Epithelial cell of proximal tubule (primary cell): ENCODE measurements around the gene ZC3H15. TPM values are rescaled to one million over a fixed set of nuclear protein-coding genes. Genes with fewer than 3 reads are reported as not detected.

ENCODE experiments used
- DNase-seq: peaks from one replicate; pipeline ENCODE4 v3.0.0-alpha.2; 2011; ENCODE audit warnings: low read depth
- H3K4me3 ChIP-seq: 2 replicates; pipeline ENCODE4 v1.5.1; 2011; ENCODE audit warnings: low read depth, mild to moderate bottlenecking, low read length
- total RNA-seq: library from RNA; depleted of rRNA; stranded (reverse); fragments of >200 nt; gene quantifications from 2 replicates; pipeline ENCODE4 v1.2.3, GENCODE V29; 2015
- TF ChIP-seq, protein P1 (sequence below): conservative IDR thresholded peaks from 2 replicates; pipeline ENCODE4 v1.5.1; 2012; ENCODE audit warnings: low read depth, mild to moderate bottlenecking, low read length

ZC3H15 gene
- total RNA-seq, 1 donor from 2014 or later = 63.1 TPM

DNA sequence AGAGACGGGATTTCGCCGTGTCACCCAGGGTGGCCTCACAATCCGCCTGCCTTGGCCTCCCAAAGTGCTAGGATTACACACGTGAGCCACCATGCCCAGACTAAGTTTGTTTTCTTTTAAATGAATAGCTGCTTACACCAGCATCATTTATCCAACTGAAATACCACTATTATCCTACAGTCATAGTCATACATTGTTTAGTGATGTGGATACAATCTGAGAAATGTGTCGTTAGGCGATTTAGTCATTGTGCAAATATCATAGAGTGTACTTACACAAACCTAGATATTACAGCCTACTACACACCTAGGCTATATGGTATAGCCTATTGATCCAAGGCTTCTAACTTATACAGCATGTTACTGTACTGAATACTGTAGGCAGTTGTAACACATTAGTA lies 10.3 kb downstream of the ZC3H15 start:
- DNase-seq = no peak
- no peak overlapping the region for H3K4me3 ChIP-seq
- TF ChIP-seq, protein P1, sequence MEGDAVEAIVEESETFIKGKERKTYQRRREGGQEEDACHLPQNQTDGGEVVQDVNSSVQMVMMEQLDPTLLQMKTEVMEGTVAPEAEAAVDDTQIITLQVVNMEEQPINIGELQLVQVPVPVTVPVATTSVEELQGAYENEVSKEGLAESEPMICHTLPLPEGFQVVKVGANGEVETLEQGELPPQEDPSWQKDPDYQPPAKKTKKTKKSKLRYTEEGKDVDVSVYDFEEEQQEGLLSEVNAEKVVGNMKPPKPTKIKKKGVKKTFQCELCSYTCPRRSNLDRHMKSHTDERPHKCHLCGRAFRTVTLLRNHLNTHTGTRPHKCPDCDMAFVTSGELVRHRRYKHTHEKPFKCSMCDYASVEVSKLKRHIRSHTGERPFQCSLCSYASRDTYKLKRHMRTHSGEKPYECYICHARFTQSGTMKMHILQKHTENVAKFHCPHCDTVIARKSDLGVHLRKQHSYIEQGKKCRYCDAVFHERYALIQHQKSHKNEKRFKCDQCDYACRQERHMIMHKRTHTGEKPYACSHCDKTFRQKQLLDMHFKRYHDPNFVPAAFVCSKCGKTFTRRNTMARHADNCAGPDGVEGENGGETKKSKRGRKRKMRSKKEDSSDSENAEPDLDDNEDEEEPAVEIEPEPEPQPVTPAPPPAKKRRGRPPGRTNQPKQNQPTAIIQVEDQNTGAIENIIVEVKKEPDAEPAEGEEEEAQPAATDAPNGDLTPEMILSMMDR = no peak

DNA sequence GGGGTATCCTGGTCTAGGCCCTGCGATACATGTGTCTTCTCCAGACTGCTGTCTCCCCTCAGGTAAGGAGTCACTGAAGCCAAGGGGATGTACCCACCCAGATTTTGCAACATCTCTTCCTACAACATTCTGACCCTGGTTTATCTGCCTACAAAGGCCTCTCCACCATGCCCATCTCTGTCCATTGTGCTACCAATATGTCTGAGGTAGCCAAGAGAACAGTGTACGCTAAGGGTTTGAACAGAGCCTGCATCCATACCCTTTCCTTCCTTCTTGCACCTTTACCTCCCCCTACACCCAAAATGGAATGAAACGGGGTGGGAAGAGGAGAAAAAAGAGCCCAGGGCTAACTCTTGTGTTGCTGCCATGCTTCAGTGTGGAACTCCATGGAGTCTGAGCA lies 11.9 kb downstream of the ZC3H15 start:
- DNase-seq = no peak
- no peak overlapping the region for H3K4me3 ChIP-seq
- TF ChIP-seq, protein P1 = no peak

DNA sequence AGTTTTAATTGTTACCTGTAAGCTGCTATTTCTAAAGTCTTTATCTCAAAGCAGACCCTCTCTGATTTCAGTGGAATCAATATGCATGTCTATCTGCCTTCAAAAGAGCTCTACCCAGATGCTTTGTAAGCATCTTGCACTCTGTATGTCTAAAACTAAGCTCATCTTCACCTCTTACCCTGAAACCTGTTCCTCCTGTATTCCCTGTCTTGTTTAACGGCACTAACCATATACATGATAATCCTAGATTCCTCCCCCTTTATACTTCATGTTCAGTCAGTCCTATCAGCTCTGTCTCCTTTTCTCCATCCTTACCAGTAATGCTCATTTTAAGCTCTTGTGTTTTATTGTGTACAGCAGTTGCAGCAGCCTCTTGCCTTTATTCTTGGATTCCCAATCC lies 12.8 kb downstream of the ZC3H15 start:
- DNase-seq = no peak
- TF ChIP-seq, protein P1 = no peak
- no peak overlapping the region for H3K4me3 ChIP-seq

DNA sequence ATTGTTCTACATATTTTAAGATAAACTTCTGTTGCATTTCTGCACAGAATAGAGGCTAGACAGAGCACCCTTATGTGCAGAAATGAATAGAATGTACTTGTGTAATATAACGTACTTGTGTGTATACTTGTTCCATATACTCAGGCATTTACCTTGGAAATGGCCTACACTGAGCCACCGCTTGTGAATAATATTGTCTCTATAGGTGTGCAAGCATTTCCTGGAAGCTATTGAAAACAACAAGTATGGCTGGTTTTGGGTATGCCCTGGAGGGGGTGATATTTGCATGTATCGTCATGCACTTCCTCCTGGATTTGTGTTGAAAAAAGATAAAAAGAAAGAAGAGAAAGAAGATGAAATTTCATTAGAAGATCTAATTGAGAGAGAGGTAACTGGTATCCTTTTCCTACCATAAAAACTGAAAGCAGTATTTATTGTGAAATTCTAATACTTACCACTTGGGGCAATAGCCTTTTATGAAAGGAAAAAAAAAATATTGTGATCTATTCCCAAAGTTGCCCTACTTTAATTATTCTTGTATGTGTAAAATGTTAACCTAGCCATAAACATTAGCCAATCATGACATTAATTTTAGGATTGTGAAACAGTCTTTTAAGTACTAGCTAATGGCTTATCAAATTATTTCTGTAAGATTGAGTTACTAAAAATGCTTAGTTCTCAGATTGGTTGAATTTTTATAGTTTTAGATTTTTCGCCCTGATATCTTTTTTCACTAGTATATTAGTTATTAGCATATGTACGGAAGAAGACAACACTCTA lies 18.0 kb downstream of the ZC3H15 start:
- no peak for DNase-seq
- TF ChIP-seq, protein P1 = peak; percentile 50
- no peak overlapping the region for H3K4me3 ChIP-seq

DNA sequence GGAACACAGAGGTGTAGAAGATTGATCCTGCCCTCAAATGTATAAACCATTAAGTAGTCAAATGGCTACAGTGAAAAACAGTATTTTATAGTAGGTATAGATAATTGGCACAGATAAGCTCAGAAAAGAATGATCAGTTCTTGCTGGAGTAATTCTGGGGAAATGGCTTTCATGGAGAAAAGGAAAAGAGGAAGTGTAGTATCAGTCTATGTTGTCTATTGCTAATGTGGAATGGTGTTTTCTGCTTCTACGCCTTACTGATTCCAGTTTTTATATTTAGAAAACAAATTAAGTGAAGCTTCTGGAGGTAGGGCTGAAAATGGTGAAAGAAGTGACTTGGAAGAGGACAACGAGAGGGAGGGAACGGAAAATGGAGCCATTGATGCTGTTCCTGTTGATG lies 22.2 kb downstream of the ZC3H15 start:
- no peak overlapping the region for H3K4me3 ChIP-seq
- TF ChIP-seq, protein P1 = no peak
- DNase-seq = no peak

DNA sequence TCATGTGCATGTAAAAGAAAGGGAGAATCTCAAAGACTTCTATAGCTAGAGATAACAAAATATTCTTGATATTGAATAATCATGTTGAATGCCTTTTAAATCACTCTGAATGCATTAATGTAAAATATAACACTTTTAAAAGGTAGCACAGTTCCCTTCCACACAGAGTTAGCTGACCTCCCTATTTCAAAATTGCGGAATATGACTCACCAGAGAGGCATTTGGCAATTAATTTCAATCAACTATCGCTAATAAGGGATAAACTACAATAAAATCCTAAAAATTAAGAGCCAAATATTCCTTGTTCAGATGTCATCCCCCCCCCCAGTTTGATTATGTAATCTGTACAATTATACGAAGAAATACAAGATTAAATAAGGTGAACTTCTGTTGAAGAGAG lies 29.3 kb downstream of the ZC3H15 start:
- TF ChIP-seq, protein P1 = no peak
- H3K4me3 ChIP-seq = no peak overlapping the region
- no peak for DNase-seq

DNA sequence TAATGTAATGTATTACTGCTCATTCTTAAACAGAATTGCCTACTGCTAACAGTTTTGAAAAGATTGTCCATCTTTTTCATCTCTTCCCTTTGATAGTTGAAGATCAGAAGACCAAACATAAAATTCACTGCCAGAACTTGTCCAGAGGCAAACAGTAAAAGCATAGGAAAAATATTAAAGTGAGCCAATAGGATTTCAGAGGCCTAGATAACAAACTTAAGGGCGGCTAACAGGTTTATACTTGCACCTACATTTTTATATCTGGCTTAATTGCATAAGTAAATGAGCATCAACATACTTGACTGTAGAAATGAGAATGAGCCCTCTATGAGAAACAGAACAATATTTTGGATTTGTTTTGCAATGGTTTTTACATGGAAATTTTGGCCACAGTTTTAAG lies 30.3 kb downstream of the ZC3H15 start:
- H3K4me3 ChIP-seq = no peak overlapping the region
- TF ChIP-seq, protein P1 = no peak
- no peak for DNase-seq
